T47D (cell line): Measurements from ENCODE around the gene EHF.

Experiments
- DNase-seq, 2 experiments: peaks; one replicate each; pipeline versions ENCODE4 v3.0.0 to v3.0.0-alpha.2; 2011 to 2012; ENCODE audit warnings: low read depth in 1 of 2, low spot score in 1 of 2
- JUND ChIP-seq: IDR thresholded peaks from 2 replicates; pipeline ENCODE4 v1.6.1; 2012; ENCODE audit warnings: low read depth
- in situ Hi-C: cut with HindIII; loops from 2 replicates; pipeline ENCODE4 v1.10.0; 2016; ENCODE audit warnings: low sequenced_read_pairs, low pct_unique_long_range_greater_than_20kb

EHF gene

DNA sequence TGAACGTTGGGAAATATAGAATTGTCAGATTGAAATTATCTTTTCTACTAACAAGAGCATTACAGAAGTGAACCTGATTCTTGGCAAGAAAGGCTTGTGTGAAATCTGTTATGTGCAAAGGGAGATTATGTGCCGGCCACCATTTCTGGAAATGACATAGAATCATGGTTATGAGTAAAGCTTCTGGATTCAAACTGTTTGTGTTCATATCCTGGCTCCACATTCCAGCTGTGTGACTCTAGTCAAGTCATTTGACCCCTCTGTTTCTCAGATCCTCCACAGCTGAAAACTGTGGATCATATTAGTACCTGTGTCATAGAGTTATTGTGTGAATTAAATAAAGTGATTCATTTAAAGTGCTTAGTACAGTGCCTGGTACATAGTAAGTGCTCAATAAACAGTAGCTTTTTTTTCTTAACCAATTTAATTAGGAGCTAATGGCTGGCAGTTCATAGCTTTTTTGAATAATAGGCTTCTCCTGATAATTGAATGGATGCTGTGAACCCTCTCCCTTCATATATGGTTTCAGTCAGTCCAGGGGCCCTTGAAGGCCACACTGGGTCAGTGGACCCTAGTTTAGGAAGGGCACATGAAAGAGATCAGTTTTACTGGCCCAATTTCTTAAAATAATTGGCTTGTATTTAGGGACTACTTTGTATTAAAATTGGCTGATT lies 34.6 kb downstream of the EHF start:
- DNase-seq, result no peak
- TF ChIP-seq JUND, result no peak
- in situ Hi-C loops, result no loop called here

DNA sequence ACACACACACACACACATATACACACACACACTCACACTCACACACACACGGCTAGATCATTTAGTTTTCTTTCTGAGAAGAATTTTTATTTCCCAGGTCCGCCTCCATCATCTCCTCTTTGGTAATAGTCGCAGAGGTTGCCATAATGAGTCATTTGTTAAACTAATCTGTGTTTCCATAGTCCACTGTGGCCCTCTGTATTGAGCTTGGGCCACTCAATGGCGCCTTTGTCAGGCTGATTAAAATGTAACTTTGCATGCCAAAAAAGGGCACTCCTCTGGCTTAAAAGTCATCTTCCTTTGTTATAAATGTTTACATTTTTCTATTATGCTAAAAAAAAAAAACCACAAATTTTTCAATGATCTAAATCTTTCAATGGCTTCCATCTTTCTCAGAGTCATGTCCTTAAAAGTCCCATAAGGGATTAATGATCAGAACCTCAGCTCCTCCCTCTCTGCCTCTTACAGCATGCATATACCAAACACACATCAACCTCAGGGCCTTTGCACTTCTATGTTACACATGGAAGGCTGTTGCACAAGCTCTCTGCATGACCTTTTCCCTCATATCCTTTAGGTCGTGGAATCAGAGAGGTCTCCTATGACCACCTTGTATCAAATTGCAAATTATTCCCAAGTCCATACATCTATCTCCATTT lies 35.3 kb downstream of the EHF start:
- in situ Hi-C loops, result no loop called here
- no peak for TF ChIP-seq JUND
- no peak for DNase-seq

DNA sequence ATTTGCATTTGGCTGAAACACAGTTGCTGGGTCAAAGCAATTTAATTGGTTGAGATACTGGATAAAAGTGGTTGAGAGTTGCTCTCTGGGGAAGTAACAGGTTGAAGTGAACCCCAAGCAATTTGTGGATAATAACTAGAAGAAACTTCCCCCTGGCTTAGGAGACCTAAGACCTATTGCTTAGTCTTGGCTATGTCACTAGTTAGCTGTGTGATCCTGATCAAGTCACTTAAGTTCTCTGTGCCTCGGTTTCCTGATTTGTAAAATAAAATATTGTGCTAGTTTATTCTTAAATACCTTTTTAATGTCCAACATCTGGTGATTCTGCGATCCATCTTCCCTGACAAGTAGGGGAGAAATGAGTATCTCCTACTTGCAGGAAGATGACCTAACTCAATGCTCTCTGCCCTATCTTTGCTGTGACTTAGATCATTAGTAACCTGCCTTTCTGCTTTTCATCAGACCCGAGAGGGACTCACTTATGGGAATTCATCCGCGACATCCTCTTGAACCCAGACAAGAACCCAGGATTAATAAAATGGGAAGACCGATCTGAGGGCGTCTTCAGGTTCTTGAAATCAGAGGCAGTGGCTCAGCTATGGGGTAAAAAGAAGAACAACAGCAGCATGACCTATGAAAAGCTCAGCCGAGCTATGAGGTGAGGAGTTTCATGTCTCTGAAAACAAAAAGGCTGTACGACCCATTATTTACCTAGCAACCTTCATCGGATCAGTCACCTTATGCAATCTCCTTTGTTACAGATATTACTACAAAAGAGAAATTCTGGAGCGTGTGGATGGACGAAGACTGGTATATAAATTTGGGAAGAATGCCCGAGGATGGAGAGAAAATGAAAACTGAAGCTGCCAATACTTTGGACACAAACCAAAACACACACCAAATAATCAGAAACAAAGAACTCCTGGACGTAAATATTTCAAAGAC lies 37.5 kb downstream of the EHF start:
- no peak for TF ChIP-seq JUND
- in situ Hi-C loops, result no loop called here
- no peak for DNase-seq

DNA sequence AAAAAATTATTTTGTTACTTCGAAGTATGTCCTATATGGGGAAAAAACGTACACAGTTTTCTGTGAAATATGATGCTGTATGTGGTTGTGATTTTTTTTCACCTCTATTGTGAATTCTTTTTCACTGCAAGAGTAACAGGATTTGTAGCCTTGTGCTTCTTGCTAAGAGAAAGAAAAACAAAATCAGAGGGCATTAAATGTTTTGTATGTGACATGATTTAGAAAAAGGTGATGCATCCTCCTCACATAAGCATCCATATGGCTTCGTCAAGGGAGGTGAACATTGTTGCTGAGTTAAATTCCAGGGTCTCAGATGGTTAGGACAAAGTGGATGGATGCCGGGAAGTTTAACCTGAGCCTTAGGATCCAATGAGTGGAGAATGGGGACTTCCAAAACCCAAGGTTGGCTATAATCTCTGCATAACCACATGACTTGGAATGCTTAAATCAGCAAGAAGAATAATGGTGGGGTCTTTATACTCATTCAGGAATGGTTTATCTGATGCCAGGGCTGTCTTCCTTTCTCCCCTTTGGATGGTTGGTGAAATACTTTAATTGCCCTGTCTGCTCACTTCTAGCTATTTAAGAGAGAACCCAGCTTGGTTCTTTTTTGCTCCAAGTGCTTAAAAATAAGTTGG lies 38.3 kb downstream of the EHF start:
- no peak for TF ChIP-seq JUND
- in situ Hi-C loops, result no loop called here
- no peak for DNase-seq

DNA sequence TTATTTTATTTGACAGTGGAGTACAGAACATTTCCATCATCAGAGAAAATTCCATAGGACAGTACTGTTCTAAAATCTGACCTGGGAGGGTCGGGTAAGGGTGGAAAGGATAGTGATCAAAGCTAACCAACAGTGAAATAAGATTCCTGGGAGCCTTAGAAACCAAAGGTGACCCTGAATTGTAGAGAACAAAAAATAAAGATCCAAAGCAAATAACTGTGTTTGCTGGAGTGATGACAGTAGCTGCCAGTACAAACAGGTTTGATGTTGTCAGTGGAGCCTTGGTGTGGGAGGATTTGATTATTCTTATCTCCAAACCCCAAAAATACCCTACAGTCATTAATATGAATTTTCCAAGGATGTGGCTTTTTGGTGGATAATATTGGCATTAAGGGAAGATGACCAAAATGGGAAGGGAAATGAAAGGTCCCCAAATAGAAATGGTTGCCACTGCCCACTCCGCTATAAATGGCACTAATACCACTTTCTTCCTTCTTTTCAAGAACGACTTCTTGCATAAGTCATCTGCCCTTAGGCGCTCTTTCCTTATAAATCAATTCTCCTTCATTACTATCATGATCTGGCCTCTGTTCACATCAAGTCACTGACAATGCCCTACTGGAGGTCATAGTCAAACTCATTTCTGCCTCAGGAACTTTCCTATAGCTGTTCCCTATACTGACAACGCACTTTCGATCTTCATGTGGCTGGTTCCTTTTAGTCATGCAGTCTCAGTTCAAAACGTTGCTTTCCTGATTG lies 44.4 kb downstream of the EHF start:
- DNase-seq, result peak in 1 of 2 experiments; percentile 94
- TF ChIP-seq JUND, result peak; percentile 97
- in situ Hi-C loops, result no loop called here

DNA sequence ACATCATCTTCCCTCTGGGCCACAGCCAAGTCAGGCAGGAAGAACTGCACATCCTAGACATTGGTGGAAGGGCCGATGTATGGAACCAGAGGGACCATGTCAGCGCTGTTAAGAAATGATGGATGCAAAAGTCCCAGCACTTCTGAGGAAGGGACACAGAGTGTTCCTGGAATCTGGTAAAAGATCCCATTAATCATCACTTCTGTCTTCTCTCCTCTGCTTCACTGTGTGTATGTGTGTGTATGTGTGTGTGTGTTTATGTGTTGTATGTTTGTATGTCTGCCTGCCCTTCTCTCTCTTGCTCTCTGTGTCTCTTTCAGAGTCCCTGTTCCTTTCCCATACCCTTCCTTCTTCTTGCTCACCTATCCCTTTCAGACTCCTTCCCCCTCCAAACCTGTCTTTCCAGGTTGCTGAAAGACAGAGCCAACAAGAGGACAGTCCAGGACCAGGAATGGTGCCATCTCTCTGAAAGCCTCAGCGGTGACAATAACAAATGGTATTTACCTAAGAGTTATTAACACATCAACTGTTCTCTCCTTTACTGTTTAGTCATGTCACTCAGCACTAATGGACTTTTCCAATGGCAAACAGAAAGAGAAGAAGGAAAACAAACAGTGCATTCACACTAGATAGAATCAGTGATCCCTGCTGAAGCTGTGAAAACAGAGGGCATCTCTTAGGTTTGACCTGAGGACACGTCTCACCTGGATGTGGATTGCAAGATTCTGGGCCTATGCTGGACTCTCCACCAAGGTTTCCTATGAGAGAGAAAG lies 47.1 kb downstream of the EHF start:
- peak; percentile 27 to 99 for DNase-seq
- TF ChIP-seq JUND, result peak; percentile 94
- in situ Hi-C loops, result no loop called here

DNA sequence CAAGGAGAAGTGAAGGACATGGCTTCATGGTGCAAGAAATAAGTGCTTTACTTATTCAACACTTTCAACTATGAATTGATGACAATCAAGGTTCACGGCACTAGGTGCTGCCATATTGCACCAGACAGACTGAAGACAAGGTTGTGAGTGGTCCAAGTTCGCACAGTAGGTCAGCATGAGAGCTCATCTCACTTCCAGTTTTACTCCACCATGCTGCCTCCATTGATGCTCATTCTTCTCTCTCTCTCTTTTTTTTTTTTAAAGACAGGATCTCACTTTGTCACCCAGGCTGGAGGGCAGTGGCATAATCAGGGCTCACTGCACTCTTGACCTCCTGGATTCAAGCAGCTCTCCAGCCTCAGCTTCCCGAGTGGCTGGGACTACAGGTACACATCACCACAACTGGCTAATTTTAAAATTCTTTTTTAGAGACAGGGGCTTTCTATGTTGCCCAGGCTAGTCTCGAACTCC lies 47.7 kb downstream of the EHF start:
- DNase-seq, result no peak
- TF ChIP-seq JUND, result no peak
- in situ Hi-C loops, result no loop called here

DNA sequence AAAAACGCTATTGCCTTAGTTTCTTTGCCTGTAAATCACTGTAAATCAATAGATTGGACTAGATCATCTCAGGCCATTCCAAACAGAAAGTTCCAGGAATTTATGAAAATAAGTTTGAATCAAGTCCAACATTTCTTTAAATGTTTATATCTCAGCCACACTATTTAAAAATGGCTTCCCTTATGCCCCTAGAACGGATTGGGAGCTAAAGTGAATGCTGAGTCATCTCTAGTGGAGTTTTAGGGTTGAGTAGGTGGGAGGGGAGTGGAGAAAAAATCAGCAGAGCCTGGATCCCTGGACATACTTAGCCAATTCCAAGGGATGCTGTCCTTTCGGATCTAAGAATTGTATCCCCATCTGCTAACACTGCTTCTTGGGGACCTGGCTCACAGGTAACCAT lies 48.6 kb downstream of the EHF start:
- TF ChIP-seq JUND, result no peak
- in situ Hi-C loops, result no loop called here
- no peak for DNase-seq

DNA sequence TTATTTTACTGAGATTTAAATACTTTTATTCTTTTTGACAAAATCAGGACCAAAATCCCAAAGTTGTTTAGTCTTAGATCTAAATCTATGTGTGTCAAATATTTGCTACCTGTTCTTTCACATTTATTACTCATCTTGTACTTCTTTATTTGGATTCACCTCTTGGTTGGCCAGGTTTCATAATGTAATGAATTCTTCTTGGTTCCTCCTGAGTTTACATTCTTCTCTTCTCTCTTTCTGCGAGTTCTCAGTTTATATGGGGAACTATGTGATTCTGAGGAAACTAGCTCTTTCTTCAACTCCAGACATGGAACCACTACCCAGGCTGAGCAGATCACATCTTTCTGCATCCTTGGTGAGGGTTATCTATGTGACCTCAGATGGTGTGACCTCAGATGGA lies 50.2 kb downstream of the EHF start:
- peak in 1 of 2 experiments; percentile 46 for DNase-seq
- in situ Hi-C loops, result no loop called here
- peak; percentile 30; the same call in 1 of the 2 replicates for TF ChIP-seq JUND

DNA sequence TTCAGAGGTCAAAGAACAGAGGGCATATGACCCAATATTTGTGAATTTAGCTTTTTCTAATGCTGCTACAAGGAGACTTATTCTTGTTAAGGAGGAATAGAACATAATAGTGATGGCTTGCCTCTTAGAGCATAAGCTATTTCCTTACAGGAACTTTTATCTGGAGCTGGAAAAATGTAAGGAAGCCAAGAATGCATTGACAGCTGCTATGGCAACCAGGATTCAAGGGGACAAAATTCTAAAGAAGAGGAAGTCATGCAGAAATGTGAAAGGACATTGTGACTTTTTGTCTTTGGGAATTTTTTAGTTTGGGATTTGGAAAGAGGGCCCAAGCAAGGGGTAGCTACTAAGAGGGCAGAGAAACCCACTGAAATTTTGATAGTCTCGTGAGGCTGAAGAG lies 51.1 kb downstream of the EHF start:
- in situ Hi-C loops, result no loop called here
- no peak for DNase-seq
- TF ChIP-seq JUND, result no peak

DNA sequence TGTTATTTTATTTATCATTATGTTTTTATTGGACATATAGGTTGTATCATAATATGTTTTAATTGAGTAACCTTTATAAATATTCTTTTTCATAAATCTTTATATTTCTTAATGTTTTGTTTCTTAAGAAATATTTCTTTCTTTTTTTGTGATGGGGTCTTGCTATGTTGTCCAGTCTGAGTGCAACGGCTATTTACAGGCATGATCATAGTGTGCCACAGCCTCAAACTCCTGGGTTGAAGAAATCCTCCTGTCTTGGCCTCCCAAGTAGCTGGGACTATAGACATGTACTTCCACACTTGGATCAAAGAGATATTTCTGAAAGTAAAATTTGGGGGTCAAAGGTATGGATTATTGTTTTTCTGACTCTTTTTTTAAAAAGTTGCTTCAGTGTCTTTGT lies 53.1 kb downstream of the EHF start:
- in situ Hi-C loops, result no loop called here
- DNase-seq, result no peak
- TF ChIP-seq JUND, result no peak
